Activated gamma-delta T cell (primary cell): ENCODE results near the gene MTHFR.
A peak's percentile ranks its signal among the peaks of the same experiment; 100 is the strongest.

ENCODE experiments used
- DNase-seq: peaks from one replicate; lab custom pipeline; 2025; lab: John Stamatoyannopoulos, UW

Gene MTHFR

DNA sequence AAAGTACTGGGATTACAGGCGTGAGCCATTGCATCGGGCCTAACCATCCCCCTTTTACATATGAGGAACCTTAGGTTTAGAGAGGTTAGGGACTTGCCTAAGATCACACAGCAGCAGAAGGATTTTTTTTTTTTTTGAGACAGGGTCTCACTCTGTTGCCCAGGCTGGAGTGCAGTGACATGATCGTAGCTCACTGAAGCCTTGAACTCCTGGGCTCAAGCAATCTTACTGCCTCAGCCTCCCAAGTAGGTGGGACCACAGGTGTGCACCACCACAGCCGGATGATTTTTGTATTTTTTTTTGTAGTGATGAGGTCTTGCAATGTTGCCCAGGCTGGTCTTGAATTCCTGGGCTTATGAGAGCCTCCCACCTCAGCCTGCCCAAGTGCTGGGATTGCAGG lies 46.0 kb downstream of the MTHFR start:
- no peak for DNase-seq

DNA sequence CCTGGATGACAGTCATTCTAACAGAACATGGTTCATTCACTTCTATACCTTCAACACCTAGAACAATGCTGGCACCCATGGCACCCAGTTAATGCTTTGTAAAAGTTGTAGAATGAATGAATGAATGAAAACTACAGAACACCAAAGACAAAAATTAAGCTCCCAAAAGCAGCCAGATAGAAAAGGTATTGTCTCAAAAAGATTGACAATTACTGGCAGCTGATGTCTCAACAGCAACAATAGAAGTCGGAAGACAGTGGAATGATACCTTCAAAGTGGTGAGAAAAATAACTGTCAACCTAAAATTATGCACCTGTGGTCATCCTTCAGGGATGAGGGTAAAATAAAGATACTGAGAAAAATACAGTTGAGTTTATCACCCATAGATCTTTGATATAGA lies 48.7 kb downstream of the MTHFR start:
- no peak for DNase-seq

DNA sequence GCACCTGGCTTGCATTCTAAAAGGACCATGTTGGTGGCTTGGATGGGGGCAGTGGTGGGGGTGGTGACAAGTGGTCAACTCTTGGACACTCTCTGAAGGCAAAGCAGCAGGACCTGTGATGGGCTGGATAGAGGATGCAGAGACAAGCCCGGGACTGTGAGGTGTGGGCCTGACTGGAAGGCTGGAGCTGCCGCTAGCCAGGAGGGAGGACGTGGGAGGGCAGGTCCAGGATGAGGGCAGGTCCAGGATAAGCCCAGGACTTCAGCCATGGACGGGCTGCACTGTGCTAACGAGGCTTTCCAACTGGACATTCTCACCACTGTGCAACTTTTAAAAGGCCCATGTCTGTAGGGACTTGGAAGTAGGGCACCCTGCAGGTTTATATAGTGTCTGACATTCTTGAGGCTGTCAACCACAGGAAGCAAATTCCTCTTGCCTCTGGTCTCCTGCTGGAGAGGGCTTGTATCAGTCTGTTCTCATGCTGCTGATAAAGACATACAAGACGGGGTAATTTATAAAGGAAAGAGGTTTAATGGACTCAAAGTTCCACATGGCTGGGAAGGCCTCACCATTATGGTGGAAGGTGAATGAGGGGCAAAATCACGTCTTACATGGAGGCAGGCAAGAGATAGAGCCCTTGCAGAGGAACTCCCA lies 52.1 kb downstream of the MTHFR start:
- DNase-seq: no peak

DNA sequence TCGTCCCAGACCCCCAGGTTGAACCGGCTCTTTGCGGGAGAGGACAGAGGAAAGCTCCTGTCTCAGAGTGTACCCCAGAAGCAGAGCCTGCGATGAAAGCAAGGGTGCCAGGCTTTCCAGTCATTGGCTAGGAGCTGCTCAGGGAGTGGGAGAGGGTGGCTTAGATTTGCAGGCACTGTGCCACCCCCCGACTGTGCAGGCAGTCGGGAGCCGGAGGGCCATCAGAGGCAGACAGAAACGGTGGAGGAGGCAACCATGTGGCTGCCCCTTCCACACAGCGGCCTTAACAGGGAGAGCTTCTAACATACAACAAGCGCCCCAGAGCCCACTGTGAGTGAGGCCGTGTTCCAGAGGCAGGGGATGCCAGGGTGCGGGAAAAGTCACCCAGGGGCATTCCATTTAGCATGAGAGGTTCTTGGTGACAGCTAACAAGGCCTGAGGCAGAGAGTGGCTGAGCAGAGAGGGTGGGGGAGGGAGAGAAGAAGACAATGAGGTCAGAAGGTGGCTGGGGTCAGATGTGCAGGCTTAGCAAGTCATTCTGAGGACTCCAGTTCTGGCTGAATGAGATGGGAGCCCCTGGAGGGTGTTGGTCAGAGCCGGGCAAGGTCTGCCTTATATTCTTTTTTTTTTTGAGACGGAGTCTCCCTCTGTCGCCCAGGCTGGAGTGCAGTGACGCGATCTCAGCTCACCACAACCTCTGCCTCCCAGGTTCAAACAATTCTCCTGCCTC lies 53.2 kb downstream of the MTHFR start:
- DNase-seq: no peak

DNA sequence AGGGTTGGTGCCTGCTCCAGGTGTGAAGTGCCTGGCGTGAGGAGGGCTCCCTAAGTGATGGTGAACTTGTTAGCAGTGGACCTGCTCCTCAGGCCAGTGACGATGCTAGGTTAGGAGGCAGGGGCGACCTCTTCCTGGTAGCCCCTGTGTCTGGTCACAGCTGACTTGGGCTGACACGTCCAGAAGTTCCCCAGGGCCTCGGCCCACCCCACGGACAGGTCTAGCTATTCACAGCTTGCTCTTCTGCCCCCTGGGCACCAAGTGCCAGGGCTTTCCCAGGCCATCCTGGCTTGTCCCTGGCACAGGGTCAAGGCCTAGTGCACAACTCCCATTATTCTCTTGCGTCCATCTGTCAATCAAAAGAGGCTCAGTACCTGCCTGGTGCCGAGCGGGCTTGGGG lies 54.7 kb downstream of the MTHFR start:
- no peak for DNase-seq

DNA sequence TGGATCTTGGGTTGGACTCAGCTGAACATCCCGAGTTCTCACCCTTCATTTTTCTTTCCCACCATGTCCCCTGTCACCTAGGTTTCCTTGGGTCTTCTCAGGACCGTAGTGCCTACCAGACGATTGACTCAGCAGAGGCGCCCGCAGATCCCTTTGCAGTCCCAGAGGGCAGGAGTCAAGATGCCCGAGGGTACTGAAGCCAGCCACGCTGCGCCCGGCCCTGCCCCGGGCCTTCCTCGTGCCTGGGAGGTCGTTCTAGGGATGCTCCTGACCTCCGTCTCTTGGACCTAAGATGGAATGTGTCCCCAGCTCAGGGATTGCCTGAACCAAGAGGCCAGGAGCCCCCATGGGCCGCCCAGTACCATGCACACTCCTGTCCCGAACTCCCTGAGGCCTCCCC lies 55.8 kb downstream of the MTHFR start:
- no peak for DNase-seq

DNA sequence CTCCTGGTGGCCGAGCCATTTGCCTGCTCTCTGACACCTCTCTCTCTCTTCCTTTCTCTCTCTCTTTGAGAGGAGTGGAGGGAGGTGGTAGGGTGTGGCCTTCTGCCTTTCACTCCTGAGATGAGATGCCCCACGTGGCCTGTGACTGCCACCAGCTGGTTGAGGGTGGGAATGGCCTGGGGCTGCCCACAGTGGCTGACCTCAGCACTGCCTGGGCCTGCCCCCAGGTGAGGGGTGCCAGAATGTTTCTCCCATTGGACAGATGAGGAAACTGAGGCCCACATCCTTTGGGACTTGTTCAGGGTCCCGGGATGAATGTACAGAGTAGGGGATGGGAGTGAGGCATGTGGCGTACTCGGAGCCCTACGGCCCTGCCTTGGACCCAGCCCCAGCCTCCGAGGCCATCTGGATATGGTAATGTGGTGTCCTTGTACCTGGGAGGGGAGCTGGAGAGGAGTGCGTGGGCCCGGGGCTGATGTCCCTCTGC lies 56.5 kb downstream of the MTHFR start:
- DNase-seq: no peak

DNA sequence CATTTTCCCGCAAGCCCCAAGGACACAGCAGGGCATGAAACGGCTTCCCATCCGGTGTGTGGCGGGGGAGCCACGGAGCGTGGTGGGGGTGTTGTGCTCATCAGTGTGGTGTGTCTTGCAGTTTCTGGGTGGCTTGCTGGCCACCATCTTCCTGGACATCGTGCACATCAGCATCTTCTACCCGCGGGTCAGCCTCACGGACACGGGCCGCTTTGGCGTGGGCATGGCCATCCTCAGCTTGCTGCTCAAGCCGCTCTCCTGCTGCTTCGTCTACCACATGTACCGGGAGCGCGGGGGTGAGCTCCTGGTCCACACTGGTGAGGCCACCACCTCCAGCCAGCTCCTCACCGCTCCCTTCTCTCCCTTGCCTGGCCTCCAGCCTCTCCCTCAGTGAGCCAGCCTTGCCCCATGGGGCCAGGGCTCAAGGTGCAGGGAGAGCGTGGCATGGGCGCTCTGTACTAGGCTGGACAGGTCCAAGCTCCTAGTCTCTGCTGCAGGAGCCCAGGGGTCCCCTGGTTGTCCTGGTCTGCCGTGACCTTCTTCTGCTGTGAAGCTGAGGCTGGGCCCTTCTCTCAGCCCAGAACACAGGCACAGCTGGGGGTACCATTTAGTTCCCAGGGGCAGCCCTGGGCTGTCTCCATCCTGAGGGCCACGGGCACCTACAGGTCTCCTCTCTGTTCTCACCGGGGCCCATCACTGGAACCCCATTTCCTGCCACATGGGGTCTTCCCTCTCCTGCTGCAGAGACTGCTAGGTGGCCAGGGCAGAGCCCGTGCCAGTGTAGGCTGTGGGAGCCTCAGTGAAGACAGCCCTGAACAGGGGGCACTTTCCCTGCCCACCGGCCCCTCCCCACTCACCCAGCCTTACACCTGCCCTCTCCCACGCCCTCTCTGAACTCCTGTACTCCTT lies 57.2 kb downstream of the MTHFR start:
- no peak for DNase-seq

DNA sequence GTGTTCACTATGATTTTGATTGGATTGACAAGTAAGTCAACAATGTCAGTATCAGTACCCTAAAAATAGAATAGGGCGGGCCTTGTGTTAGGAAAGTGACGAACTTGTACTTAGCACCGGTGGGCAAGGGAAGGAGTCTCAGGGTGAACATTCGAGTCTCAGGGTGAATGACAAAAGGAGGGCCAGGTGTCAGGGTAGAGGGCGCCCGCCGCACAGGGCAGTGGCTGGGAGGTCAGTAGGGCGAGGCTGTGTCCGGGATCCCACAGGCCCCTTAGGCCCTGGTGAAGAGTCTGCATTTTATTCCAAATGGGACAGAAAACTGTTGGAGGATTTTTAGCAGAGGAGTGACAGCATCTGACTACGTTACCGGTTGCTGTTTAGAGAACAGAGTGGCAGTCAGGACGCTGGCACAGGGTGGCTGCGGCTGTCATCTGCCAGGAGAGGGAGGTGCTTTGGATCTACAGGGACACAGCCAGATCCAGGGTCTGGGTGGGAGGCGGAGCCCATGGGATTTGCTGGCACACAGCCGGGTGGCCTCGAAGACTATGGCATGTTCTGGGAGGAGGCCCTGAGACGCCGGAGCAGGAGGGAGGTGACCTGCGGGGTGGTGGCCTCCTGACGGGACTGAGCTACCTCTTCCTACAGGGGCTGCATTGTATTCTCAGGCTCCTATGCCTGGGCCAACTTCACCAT lies 58.8 kb downstream of the MTHFR start:
- DNase-seq: no peak

DNA sequence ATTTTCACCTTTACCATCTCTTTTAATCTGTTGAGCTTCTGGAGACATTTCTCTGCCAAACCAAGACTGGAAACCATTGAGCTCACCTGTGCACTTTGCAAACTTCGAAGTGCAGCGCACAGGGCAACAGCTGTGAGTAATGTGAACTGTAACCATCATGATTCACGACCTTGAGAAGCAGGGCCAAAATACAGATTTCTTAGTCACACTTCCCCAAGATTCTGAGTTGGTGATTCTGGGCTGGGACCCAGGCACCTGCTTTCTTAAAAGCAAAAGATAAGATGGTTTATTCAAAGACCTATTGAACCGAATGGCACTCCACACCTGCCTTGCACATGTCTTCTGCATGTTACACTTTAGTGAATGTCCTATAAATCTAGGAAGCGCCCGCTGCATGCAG lies 59.7 kb downstream of the MTHFR start:
- DNase-seq: no peak

DNA sequence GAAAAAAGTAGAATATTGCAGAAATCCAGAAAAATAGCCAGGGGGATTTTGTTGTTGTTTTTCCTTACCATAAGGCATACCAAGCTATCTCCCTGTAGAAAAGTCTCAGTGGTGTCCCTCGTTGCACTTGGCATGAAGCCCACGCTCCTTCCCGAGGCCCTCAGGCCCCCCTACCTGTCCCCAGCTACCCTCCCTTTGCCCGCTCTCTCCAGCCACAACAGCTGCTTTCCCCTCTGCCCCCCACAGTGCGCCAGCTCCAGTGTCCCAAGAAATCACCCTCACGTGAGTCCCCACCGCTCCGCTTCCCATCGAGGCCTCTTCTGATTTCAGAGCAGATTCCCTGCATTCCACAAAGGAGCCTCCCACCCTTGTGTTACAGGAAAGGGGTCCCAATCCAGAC lies 61.5 kb downstream of the MTHFR start:
- DNase-seq: no peak

DNA sequence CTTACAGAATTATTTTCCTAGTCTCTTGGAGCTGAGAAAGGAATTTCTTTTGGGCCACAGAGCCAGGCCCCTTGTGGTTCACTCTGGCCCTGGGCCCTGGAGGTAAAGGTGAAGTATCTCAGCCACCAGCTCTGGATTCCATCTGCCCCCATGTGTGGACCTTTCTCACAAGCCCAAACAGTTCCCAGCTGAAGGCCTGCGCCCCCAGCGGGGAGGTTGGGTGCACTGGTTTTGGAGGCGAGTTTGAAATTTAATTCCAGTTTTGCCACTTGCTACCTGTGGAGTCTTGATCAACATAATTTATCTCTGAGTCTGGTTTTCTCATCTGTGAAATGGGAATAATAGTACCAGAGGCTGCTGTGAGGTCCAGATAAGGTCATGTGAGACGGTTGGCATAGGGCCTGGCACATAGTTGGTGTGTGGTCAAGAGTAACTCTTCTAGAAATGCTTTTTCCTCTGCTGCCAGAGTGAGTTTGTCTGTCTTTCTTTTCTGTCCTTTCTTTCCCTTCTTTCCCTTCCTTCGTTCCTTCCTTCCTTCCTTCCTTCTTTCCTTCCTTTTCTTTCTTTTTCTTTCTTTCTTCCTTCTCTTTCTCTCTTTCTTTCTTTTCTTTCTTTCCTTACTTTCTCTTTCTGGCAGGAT lies 63.7 kb downstream of the MTHFR start:
- DNase-seq: no peak

DNA sequence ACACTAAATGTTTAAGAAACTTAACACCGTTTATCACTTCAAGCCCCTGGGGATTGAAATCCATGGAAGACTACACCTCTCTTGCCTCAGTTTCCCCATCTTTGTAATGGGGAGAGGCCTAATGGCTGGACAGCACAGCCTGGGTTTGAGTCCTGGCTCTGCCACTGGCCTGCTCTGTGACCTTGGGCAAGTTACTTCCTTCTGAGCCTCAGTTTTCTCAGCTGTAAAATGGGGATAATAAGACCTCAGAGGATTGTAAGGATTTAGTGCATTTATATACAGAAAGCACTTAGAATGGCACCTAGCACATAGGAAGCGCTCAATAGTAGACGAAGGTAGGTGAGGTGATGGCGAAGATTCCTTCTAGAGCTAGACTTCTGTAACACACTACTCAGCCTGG lies 64.3 kb downstream of the MTHFR start:
- DNase-seq: no peak

DNA sequence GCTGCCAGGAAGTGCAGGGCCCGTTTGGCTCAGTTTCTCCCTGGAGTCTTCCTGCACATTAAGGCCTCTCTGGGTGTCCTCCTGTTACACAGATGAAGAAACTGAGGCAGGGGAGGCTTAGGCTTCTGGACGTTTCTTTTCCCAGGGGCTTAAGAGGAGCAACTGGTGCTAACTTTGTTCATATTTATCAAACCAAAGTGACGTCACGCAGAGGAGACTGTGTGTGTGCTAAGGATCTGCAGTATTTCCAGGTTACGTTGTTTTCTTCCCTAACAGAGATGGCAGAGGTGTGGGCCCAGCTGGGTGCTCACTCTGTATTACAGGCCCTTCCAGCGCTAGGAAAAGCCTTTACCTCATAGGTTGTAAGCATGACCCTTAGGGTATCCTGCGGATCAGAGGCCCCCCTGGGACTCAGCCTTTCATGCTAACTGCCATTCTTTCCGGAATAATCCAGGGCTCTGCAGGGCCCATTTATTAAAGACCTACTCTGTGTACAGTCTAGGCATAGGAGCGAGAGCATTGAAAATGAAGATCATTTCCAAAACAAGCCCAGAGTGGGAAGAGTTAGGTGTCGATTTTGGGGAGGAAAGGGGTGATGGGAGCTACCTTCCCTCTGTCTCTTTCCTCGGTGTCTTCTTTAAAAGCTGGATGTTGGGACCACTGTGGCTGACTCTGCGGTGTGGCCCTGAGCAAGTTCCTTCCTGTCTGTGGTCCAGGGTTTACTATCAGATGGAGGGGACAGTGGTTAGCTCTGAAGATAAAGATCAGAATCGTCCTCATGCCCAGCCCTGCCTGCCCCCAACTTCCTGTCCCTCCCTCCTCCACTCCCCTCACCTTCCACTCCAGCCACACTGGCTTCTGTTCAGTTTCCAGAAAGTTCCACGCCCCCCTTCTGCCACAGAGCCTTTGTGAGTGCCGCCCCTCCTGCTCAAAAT lies 65.2 kb downstream of the MTHFR start:
- no peak for DNase-seq

DNA sequence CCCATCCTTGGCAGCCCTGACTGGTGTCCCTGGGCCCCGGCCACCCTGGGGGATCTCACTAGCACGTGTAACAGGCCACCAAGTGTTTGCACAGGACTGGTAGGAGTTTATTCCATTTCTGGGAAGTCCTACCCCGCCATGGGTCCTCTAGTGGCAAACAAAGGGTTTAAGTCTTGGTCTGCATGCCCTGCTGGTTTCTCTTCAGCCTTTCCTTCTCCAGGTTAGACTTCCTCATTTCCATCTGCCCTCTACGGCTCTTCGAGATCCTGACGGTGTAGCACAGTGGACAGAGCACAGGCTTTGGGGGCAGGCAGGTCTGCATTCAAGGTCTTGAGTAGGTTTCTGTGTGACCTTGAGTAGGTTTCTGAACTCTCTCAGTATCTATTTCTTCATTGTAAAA lies 67.0 kb downstream of the MTHFR start:
- no peak for DNase-seq

DNA sequence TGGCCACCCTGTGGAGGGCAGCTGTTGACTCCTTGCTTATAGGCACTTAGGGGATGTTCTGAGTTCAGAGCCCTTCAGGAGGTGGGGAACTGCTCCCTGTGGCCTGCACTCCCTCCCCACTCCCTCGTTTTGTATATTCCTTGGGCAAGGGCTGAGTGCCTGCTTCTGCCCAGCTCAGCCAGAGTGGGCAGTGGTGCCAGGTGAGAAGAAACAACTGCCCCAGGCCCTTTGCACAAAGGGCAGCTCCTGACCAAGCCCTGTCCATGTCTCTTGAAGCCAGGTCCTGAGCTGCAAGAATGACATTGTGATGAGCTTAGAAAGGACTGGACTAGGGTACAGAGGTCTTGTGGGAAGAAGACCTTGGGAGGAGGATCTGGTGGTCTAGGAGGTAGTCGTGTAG lies 67.7 kb downstream of the MTHFR start:
- DNase-seq: no peak

DNA sequence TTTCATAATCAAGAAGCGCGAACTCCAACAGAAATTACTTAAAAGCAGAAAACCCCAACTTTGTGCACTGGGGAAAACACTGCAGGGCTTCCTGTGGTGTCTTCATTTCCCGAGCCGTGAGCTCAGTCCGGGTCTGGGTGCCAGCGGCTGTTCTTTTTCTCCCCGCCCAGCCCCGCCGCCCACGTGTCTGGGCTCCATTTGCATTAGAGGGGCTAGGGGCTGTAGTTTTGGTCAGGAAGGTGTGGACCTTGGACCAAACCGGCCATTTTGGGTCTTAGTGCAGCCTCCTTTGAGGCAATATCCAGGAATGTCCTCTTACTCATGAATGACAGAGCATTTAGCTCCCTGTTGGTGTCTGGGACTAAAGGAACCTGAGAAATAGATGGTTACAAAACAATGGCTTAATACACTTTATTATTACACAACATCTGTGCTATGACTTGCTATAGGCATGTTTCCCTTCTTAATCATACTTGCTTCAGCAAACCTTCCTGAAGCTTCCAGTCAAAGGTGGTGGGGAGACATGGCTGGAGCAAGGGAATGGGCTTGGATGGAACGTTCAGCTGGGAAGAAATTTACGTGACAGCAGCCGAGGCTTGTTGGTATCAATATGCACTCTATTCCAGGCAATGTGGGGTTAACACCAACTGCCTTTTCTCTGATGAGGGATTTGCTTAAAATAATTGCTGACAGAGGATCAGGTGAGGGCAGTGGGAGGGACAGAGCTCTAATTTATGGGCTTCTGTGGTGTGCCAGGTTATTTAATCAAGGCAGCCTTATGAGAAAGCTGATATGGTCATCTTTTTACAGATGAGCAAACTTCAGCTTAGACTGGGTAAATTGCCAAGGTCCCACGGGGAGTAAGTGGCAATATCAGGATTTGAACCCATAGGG lies 68.8 kb downstream of the MTHFR start:
- DNase-seq: no peak

DNA sequence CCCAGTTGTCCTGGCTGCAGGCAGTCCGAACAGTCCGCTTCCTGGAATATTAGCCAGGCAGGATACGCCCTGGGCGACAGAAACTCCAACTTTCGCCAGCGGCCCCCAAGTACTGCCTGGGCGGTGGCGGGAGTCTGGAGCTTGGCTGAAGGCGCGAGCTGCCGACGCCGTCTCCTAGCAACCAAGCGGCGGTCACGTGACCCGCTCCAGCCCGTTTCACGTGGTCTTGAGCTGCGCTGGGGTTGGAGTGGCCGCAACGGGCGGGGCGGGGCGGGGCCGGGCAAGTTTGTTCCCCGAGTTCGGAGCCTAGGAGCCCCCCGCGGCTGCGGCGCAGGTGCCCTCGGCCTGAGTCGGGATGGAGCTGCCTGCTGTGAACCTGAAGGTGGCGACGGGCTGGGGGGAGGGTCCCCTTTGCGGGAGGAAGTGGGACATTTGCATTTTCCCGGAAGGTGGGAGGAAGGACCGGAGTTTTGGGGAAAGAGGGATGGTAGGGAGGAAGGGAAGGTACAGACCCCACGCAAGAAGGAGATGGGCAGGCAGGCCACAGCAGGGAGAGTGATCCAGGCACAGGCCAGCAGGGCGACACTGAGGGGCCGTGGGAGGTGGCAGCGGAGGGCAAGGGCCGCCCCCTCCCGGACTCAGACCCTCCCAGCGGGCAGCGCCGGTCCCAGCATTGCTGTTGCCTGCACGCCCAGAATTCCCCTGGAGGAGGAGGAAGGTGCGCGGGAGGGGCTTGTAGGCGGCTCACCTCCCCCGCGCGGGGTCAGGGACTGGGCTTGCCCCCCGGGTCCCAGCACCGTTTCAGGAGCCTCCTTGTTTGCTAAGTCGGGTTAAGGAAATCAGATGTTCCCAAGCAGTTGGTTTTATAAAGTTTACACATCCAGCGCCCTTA lies 69.7 kb downstream of the MTHFR start, which contains the start of gene AGTRAP:
Gene AGTRAP (plus strand): TSS at position 283 of the 892 bp plus-strand sequence. CDS start 73 bp downstream, at position 356.
- DNase-seq: peak; percentile 80
